NCI-H82 treated with DMSO at 0.1 percent for 48 hours (cell line): ENCODE data around the gene LAMC1.
"Not testable (repeated sequence)": the region's sequence is repeated elsewhere in the genome, so short reads cannot be mapped to it uniquely, and the experiment has no call there.

Source experiments
- DNase-seq: peaks from one replicate; lab custom pipeline; 2025; ENCODE audit not compliant: unreplicated experiment; lab: John Stamatoyannopoulos, UW

Gene LAMC1

DNA sequence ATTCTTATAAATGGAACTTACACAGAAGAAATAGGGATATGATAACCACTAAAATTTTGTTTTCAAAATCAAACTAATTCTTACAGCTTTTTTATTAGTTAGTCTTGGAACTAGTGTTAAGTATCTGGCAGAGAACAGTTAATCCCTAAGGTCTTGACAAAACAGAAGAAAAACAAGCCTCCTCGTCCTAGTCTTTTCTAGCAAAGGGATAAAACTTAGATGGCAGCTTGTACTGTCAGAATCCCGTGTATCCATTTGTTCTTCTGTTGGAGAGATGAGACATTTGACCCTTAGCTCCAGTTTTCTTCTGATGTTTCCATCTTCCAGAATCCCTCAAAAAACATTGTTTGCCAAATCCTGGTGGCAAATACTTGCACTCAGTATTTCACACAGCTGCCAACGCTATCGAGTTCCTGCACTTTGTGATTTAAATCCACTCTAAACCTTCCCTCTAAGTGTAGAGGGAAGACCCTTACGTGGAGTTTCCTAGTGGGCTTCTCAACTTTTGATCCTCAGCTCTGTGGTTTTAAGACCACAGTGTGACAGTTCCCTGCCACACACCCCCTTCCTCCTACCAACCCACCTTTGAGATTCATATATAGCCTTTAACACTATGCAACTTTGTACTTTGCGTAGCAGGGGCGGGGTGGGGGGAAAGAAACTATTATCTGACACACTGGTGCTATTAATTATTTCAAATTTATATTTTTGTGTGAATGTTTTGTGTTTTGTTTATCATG is 120.5 kb downstream of the LAMC1 start:
- DNase-seq, result no peak

DNA sequence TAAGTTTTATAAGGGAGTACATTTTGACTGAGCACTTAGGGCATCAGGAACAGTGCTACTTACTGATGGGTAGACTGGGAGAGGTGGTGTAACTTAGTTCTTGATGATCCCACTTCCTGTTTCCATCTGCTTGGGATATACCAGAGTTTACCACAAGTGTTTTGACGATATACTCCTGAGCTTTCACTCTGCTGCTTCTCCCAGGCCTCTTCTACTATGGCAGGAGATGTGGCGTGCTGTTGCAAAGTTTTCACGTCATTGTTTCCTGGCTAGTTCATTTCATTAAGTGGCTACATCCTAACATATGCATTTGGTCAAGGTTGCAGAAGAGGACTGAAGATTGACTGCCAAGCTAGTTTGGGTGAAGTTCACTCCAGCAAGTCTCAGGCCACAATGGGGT is 121.5 kb downstream of the LAMC1 start:
- DNase-seq, result no peak

DNA sequence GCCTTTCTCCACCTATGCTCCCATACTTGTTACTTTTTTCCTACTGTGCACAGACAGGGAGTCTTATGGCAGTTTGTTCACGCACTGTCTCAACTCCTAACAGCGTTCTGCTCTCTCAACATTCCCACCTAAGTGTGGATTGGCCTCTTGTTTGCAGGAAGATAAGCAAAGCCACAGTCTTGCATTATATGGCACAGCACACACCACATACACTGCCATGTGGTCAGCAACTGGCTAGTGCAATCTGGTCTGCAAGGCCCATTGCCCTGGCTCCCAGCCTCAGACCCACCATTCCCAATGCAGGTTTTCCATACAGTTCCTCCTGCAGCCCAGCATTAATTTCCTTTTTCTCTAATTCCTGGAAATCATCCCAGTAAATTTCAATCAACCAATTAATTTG is 124.5 kb downstream of the LAMC1 start:
- no peak for DNase-seq

DNA sequence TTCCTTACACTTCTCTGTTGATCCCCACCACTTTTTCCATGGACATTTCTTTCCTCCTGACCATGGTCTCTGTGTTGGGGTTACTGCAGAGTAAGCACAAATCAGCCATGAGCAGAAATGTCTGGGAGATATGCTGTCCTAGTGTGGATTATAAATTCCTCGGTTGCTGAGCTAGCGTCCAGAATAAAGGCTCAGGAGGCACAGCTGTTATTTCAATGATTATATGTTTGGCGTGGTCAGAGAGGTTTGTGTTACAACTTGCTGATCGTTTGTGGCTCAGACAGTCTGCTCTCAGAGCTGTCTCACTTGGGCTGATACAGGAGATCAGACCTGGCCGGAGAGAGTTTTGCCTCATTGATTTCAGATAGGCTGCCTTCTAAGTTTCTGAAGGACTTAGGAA is 125.4 kb downstream of the LAMC1 start:
- no peak for DNase-seq

DNA sequence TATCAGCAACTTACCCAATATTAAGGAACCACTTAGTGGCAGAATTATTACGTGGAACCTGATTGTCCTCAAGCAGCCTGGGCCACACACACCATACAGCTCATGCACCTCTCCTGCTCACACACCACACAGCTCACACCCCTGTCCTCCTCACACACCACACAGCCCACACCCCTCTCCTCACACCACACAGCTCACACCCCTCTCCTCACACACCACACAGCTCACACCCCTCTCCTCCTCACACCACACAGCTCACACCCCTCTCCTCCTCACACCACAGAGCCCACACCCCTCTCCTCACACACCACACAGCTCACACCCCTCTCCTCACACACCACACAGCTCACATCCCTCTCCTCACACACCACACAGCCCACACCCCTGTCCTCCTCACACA is 126.1 kb downstream of the LAMC1 start:
- DNase-seq, result no peak

DNA sequence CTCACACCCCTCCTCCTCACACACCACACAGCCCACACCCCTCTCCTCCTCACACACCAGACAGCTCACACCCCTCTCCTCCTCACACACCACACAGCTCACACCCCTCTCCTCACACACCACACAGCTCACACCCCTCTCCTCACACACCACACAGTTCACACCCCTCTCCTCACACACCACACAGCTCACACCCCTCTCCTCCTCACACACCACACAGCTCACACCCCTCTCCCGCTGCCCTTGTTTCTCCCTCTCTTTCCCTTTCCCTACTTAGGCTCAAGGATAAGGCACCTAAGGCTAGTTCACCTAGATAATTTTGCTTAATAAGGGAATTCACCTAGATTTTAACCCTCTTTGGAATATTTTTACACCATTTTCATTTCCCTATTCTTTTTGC is 126.8 kb downstream of the LAMC1 start:
- not testable (repeated sequence) for DNase-seq

DNA sequence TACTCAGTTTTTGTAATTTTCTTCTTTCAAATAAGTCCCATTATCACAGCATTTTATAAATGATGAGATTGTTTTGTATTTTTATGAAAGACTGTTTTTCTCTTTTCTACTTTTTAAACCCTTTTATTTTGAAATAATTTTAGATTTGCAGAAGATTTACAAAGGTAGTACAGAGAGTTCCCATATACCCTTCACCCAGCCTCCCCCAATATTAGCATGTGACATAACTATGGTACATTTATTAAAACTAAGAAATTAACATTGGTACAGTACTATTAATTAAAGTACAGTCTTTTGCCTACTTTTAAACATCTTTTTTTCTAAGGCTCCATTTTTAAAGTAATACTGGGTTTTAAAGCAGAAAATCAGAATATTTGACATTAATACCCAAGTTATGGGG is 127.2 kb downstream of the LAMC1 start:
- no peak for DNase-seq

DNA sequence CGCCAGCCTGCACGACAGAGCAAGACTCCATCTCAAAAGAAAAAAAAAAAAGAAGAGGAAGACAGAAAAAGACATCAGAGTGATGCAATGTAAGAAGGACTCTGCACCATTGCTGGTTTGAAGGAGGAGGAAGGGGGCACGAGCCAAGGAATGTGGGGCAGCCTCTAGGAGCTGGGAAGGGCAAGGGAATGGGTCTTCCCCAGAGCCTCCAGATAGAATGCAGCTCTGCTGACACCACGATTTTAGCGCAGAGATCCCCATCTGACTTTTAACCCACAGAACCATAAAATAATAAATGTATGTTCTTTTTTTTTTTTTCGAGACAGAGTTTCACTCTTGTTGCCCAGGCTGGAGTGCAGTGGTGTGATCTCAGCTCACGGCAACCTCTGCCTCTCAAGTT is 129.0 kb downstream of the LAMC1 start:
- no peak for DNase-seq

DNA sequence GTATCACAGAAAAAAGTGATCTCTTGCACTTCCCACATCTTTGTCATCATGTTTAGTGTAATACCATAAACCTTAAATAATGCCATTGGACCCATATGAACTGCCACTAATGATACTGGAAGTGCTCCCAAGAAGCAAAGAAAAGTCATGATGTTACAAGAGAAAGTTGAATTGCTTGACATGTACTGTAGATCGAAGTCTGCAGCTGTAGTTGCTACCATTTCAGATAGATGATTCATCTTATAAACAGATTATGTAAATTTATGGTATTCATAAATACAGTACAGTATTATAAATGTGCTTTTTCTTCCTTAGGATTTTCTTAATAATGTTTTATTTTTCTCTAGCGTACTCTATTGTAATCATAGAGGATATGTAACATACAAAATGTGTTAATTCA is 132.7 kb downstream of the LAMC1 start:
- no peak for DNase-seq

DNA sequence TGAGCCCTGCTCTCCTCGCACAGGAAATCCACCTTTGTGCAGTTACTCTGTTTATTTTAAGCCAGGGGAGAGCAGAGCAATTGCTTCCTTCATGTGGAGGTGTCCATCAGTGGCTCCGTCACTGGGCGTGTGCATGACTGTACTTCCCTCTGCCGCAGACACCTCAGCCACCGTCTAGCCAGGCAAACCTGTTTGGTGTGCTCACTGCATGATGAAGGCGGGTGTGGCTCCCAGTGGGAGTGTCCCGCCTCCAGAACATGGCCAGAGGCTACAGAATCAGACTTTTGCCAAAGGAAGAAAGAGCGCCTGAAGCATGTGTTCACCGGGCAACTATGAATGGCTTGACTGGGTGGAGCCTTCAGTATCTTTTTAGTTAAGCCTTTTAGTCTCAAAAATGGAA is 136.7 kb downstream of the LAMC1 start:
- no peak for DNase-seq

DNA sequence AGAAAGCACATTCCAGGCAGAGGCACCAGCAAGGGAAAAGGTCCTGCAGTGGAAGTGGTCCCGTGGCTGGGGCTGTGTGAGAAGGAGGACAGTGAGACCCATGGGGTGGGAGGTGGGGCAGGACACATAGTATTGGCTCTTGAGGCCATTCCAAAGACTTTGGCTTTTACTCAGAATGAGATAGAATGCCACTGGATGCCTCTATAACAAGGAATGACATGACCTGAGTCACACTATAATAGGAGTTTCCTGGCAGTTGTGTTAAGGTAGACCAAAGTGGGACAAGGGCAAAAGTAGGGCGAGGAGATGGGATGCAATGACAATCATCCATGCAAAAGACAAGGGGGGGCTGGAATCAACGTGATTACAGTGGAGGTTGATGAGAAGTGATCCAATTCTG is 138.2 kb downstream of the LAMC1 start:
- DNase-seq, result no peak

DNA sequence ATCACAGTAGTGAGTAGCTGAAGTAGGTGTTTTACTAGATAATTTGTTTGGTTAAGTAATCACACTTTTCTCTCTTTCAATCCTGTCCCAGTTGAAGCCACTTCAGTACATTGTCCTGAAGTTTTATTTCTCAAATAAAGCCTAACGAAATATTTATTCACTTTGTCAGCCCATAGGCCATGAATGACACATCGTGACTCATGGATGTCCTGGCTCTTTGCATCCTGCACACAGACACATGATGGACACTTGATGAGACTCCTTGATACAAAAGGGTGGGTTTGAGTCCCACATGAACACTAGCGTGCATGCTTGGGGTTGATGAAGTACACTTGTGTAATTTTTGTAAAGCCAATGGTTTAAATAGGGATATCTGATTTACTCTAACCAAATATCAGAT is 140.1 kb downstream of the LAMC1 start:
- DNase-seq, result no peak

DNA sequence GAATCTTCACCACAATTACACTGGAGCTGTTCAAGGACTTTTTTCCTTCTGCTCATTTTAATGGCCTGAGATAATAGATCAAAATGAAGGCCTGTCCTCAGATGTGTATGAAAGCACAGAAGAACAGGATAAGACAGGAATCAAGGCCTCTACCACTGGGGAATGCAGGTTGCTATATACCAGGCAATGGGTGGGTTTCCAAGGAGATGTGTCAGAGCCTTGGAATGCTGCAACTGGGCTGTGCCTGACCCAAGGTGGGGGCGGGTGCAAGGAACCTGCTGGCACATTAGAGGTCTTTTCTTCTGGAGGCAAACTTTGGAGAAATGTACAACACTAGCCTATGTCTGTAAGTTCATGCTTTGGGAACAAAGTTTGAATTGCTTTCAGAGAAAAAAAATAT is 141.1 kb downstream of the LAMC1 start:
- DNase-seq, result no peak

DNA sequence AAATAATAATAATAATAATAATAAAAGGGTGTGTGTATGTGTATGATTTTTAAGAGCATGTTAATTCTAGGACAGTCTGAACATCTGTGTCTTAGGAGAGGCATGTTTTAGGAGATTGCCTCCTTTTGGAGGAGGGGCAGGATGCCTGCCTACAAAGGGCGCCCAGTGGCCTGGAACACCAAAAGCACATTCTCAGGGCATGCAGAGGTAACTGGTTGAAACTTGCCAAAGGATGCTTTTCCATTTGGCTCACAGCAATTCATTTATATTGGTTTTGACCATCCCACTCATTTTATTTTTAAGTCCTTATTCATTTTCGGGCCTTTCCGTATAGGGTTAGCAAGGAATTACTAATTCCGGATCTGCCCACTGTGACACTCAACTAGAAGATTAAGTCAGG is 141.7 kb downstream of the LAMC1 start:
- DNase-seq, result no peak

DNA sequence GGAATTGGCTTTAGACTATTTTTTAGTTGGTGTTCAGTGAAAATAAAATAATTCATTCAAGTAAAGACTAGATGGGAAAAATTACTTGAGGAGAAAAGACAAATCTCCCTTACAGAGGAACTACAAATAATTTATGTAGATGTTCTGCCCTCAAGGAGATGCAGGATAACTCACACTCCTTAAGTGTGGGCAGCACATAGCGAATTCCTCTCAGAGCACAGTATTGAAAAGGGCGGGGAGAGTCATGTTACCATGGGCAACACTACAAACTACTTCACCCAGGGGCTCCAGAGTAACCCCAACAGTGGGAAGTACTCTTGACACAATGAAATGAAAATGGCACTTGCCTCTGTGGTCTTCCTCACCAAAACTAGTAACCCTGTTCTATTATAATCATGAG is 142.2 kb downstream of the LAMC1 start:
- no peak for DNase-seq

DNA sequence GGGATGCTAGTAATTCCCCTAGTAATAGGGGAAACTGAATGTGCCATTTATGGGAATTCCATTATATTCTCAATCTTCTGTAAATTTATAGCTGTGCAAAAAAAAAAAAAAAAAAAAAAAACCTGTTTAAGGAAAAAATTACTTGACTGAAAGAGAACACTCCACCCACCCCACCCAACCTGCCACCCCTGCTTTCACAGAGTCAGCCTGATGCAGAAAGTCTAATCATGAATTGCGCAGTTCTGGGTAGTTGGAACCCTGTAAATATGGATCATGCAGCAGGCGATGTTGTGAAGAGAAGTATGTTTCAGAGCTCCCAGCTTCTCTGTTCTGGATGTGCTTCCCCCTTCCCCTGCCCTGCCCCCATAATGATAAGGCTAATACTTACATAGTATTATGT is 143.2 kb downstream of the LAMC1 start:
- DNase-seq, result no peak

DNA sequence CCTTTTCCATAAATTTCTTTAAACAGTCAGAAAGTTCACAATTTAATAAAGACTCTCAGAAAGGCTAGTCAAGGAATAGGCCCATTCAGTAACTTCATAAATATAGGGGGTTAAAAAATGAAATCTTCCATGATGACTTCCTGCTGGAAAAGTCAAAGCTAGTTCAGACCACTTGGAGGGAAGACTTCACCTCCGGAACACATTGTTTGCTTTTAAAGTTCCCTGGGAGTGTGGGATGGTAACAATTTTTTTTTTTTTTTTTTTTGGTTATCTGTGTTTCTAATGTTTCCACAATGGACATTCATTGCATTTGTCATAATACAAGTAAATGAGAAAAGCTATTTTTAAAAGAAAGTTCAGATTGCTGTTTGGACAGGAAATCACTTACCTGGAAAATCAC is 144.5 kb downstream of the LAMC1 start:
- no peak for DNase-seq

DNA sequence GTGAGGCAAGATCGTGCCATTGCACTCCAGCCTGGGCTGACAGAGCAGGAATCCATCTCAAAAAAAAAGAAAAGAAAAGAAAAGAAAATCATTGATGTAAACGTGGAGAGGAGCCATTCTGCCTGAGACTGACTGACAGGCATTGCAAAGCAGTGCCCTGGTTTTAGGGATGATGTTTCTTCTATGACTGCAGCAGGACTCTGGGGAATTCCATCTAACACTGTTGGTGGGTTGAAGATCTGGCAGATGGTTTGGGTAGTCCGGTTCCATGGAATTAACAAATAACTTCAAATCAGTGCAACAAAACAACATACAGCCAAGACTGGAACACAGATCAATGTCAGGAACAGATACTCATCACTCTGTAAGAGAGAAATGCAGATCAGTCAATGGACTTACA is 145.1 kb downstream of the LAMC1 start:
- DNase-seq, result no peak

DNA sequence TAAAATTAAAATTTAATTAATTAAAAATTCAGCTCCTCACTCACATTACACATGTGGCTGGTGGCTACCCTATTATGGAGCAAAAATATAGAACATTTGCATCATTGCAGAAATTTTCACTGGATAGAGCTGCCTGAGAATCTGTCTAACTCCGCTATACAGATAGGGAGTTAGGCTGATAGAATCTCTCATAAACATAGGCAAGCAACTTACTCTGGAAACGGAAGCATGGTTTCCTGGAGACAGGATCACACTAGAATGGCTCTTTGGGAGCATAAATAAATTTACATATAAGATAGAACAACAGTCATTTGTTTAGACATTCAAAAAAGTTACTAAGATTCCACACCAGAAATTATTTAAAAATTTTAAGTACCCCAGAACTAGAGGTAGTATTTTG is 150.6 kb downstream of the LAMC1 start:
- no peak for DNase-seq

DNA sequence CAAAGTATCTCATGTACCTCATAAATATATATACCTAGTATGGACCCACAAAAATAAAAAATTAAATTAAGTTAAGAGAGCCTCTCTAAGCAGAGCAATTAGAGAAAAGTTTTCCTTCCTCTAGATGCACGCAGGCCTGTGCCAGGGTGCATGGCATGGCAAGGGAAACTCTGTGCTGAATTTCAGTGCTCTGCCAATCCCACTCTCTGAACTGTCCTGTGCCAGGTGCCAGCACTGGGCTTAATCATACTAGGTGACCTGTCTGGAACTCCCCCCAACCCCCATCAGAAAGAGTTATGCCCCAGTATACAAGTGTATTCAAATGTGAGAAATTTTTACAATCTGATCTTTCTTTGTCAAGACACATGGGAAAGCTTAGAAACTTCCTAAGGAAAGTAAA is 152.4 kb downstream of the LAMC1 start:
- no peak for DNase-seq

DNA sequence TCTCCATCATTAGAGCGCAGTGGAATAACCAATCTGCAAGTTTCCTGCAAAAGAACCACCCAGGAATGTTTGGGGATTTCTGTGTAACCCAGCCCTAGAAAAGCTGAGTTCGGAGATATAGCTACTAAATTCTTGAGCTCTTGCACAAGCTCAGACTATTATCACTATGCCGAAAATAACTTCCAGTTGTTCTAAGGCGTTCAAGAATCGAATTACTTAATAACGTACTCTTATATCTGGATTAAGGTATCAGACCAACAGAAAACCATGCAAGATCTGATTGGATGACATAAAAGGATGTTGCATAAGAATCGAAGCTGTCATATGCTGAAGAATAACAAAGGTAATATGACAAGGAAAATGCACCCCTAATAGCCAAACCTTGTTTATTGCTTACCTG is 155.3 kb downstream of the LAMC1 start:
- no peak for DNase-seq

DNA sequence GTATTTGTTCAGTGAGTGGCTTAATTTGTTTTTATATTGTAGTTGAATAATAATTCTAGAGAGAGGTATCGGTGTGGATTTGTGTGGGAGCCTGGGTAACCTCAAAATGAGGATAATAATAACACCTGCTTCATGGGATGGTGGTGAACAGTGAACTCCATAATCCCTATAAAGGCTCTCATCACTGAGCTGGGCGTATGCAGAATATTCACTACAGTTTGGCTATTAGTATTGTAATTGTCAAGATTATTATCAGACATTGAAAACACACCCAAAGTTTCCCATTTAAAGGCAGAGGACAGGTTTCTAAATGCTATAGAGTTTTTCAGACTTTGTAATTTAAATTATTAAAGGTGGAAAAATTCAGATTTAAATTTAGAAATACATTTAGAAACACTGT is 155.8 kb downstream of the LAMC1 start:
- DNase-seq, result no peak

DNA sequence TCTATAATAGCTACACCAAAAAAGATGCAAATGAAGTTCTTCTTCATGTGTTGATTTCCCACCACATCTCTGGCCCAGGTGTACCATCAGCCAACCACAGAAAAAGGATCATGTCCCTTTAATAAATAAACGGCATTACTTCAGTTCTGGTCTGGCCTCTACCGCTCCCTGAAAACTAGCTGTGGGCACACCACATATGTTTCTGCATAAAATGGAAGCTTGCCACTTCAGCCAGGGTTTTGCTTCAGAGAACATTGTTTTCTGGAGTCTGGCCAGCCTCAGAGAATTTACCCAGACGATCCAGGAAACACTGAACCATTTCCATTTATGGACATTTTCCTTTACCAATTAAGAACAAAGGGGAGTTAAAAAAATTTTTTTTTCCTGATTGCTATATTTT is 157.0 kb downstream of the LAMC1 start:
- DNase-seq, result no peak

DNA sequence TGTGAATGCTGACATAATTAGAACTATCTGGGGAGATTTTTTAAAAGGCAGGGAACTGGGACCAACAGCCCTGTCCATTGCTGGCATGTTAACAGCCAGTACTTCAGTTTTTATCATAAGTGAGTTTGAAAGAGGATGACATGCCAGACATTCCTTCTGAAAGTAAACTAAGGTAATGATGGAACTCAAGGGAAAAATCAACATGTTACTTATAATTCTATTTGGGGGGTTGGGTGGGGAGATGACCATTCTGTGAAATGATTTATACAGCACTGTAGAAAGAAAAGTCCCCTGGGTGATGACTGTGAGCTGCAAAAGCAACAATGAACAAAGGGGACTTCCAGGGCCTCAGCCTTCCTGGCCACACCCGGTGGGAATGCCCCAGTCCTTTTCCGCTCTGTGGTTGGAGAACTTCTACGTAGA is 157.4 kb downstream of the LAMC1 start:
- no peak for DNase-seq
